ENCODE results near the gene CCDC181.

DNA sequence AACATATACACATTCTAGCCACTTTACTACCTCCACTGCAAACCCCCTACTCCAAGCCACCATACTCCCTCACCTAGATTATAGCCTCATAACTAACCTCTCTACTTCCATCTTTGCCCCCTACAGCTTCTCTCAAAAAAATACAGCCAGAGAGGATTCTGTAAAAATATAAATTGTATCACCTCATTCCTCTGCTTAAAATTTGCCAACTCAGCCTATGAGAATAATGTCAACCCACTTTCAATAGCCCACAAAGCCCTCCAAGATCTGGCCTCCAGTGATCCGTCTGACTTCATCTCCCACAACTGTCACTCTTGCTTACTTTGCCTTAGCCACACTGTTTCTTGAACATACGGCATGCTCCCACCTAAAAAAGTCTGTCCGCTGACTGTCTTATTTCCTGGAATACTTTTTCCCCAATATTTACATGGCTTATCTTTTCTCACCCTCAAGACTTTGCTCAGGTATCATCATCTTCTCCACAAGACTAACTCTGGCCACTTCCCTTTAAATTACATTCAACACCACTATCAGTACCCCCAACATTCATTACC, 81.2 kb downstream of the CCDC181 start:
- TF ChIP-seq POLR2AphosphoS5 (IDR thresholded peaks at IDR 0.05; ENCODE audit: low read depth, low read length) (no peak), POLR2A (IDR thresholded peaks at IDR 0.05; ENCODE audit: low read depth, low read length) (no peak), SPI1 (IDR thresholded peaks at IDR 0.05; ENCODE audit: low read depth, low read length) (no peak), TAF1 (IDR thresholded peaks at IDR 0.05; ENCODE audit: low read depth, low read length) (no peak), POU2F2 (IDR thresholded peaks at IDR 0.05; ENCODE audit: low read depth, low read length) (no peak), PAX5 (IDR thresholded peaks at IDR 0.05; ENCODE audit: insufficient read depth, low read length, severe bottlenecking) (no peak)

Data from GM12891 (cell line).